AG10803 (cell line): ENCODE measurements around the gene SCAF4.

Experiments used
- DNase-seq: peaks from one replicate; pipeline ENCODE4 v3.0.0; 2010; ENCODE audit warnings: low read depth
- H3K4me3 ChIP-seq: 2 replicates; pipeline ENCODE4 v1.5.1; 2011; ENCODE audit warnings: mild to moderate bottlenecking, low read length, control low read depth
- TF ChIP-seq, protein P1 (sequence below): conservative IDR thresholded peaks from 2 replicates; pipeline ENCODE4 v1.5.1; 2011; ENCODE audit warnings: mild to moderate bottlenecking, low read length, control low read depth, inconsistent platforms

SCAF4 gene

DNA sequence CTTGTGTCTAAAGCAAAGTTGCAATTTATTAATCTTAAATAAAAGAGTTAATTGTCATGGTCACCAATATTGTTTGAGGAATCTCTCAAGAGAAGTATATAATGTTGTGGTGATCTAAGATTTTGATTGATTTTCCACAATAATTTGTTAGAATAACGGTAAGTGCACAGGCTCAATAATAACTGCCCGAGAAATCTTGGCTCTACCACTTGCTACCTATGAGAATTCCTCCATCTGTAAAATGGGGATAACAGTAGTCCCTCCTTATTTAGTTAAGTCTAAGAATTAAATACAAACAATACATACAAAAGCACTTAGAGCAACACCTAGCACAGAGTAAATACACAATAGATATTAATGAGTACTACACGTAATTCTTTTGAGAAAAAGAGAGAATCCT lies 18.8 kb downstream of the SCAF4 start:
- no peak for DNase-seq
- H3K4me3 ChIP-seq: no peak overlapping the region
- TF ChIP-seq, protein P1, sequence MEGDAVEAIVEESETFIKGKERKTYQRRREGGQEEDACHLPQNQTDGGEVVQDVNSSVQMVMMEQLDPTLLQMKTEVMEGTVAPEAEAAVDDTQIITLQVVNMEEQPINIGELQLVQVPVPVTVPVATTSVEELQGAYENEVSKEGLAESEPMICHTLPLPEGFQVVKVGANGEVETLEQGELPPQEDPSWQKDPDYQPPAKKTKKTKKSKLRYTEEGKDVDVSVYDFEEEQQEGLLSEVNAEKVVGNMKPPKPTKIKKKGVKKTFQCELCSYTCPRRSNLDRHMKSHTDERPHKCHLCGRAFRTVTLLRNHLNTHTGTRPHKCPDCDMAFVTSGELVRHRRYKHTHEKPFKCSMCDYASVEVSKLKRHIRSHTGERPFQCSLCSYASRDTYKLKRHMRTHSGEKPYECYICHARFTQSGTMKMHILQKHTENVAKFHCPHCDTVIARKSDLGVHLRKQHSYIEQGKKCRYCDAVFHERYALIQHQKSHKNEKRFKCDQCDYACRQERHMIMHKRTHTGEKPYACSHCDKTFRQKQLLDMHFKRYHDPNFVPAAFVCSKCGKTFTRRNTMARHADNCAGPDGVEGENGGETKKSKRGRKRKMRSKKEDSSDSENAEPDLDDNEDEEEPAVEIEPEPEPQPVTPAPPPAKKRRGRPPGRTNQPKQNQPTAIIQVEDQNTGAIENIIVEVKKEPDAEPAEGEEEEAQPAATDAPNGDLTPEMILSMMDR: no peak

DNA sequence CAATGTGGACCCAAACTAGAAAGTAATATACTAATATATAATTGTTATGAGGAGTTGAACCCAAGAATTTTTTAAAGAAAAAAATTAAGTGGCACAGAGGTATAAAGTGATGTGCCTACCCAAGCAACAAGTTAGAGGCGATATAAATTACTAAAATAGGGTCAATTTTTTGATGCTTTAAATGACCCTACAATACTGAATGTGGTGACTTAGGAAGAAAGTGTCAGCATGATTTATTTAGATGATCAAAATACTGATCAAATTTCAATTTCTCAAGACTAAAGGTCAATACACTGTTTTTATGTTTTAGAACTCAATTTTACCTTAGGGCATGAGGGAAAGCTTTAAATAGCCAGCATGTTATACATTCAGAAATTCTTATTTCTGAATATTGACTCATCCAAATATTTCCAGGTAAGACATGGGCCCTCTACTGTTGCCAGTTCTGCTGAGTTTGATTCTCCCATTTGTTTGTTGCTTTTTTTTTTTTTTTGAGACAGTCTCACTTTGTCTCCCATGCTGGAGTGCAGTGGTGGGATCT lies 20.1 kb downstream of the SCAF4 start:
- H3K4me3 ChIP-seq: no peak overlapping the region
- TF ChIP-seq, protein P1: no peak
- no peak for DNase-seq

DNA sequence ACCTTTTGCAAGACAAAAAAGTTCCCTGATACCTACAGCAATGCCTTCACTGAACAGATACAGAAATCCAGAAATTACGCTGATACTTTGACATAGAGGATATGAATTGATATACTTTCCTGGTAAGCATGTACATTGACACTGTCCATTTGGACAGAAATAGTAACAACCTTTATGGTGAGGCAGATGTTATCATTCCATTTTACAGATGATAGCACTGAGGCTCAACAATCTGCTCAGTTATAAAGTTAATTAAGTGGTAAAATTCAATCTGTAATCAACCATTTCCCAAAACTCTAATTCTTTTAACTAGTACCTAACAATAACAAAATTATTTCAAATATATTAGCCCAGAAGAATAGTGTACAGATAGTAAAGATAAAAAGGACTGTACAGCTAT lies 20.6 kb downstream of the SCAF4 start:
- H3K4me3 ChIP-seq: no peak overlapping the region
- TF ChIP-seq, protein P1: no peak
- DNase-seq: no peak

DNA sequence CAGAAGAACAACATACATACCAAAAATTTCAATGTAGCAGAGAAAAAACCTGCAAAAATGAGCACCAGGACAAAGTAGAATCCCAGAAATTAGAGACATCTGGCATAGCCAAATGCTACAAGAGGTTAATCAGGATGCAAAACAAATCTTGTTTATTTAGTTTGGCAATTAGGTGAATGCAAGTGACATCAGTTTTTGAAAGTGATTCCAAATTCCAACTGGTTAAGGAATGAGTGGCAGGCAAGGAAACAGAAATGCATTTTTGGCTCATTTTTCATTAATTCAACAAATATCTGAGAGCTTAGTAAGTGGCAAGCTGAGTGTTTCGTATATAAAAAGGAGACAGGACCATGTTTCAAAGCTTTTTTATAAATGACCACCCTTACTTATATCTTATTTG lies 21.3 kb downstream of the SCAF4 start:
- TF ChIP-seq, protein P1: no peak
- DNase-seq: peak; percentile 91
- no peak overlapping the region for H3K4me3 ChIP-seq

DNA sequence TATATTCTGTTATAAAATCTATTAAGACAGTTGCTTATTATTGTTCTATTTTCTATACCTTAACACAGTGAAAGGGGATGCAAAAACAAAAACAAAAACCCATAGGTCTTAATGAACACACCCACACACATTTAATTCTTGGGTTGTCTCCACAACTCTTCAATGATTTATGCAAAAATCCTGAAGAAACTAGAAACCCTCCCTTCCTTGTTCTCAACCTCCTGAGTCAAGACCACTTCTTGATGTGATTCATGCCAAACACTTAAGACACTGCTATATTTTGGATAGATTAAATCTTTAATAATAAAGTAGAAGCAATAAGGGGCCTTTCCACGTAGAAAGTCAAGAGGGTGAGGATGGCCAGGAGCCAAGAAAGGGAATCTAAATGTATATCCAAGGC lies 23.4 kb downstream of the SCAF4 start:
- TF ChIP-seq, protein P1: no peak
- DNase-seq: no peak
- no peak overlapping the region for H3K4me3 ChIP-seq

DNA sequence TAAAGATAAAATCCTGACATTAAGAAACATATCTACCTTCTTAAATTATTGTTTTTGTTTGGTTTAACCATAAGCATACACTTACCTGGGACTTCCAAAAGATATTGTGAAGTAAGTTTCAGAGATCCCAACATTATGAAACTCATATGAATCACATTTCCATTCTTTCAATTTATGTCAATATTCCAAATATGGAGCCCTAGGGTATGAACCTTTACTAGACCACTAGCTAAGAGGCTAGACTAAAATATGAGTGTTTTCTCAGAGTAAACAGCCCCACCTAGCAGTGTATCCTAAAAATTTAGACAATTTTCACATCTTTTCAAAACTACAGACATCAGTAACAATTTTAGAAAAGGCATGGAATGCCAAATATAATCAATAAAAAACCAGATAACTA lies 24.4 kb downstream of the SCAF4 start:
- TF ChIP-seq, protein P1: no peak
- no peak for DNase-seq

DNA sequence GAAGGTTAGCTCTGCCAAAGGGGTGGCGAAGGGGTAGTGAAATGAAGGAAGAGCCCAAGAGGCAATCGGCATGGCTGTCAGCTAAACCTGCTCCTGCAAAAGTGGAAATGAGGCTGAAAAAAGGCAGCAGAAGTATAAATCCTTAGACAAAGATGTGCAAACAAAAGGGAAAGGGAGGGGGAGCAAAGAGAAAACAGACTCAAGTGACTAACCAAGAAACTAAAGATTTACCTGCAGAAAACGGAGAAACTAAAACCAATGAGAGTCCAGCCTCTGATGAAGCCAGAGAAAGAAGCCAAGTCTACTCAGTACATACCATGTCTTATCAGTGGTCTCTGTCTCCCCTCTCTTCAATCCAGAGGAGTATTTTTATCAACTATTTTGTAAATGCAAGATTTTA lies 25.4 kb downstream of the SCAF4 start:
- TF ChIP-seq, protein P1: no peak
- no peak for DNase-seq
- H3K4me3 ChIP-seq: no peak overlapping the region

More for the DNA sequence above, 24.4 kb downstream of the SCAF4 start:
- no peak overlapping the region for H3K4me3 ChIP-seq
